Activated CD4-positive, alpha-beta T cell treated with anti-CD3 and anti-CD28 coated beads for 36 hours (primary cell): ENCODE results near the gene PACS1. TPM values are rescaled to one million over a fixed set of nuclear protein-coding genes. Genes with fewer than 3 reads are reported as not detected.

Experiments
- ATAC-seq: fragments of 200-7000 bp; cut with Tn5 transposase; one replicate; pipeline ENCODE4 v1.10.0; 2021; ENCODE audit warnings: mild to moderate bottlenecking, moderate library complexity
- CTCF ChIA-PET: fragments of 350-600 bp; sonication (Branson Sonifier 250); formaldehyde crosslinking; loops from one replicate; lab custom pipeline; 2021; ENCODE audit warnings: antibody characterized with exemption; lab: Charles Lee
- POLR2A ChIA-PET: fragments of 350-600 bp; sonication (Branson Sonifier 250); formaldehyde crosslinking; loops from one replicate; lab custom pipeline; 2021; ENCODE audit warnings: antibody characterized with exemption, inconsistent platforms; lab: Charles Lee
- DNase-seq: peaks from one replicate; pipeline ENCODE4 v3.0.0-alpha.2; 2020
- H3K27ac Mint-ChIP-seq: one replicate; pipeline ENCODE4 v1.8.0; 2021; ENCODE audit warnings: mixed read lengths
- H3K27me3 Mint-ChIP-seq: one replicate; pipeline ENCODE4 v1.8.0; 2021; ENCODE audit warnings: mixed read lengths
- H3K36me3 Mint-ChIP-seq: one replicate; pipeline ENCODE4 v1.8.0; 2021; ENCODE audit warnings: low read depth, mixed read lengths
- H3K4me1 Mint-ChIP-seq: one replicate; pipeline ENCODE4 v1.8.0; 2021; ENCODE audit warnings: mixed read lengths
- H3K4me3 Mint-ChIP-seq: one replicate; pipeline ENCODE4 v1.8.0; 2021; ENCODE audit warnings: mild to moderate bottlenecking, moderate library complexity, mixed read lengths
- H3K9me3 Mint-ChIP-seq: one replicate; pipeline ENCODE4 v1.8.0; 2021; ENCODE audit warnings: low read depth, mixed read lengths
- intact Hi-C, 2 experiments: fragments of 100-400 bp; cut with DNase I in 1 of 2; cut with micrococcal nuclease in 1 of 2; formaldehyde crosslinking; loops; one replicate each; pipeline versions ENCODE4 v1.14.2 to v1.15.1; 2022 to 2024; cut with DNase I, micrococcal nuclease
- total RNA-seq, 2 experiments: library from RNA; stranded (reverse); gene quantifications; one replicate each; pipeline ENCODE4 v1.2.3, GENCODE V29; 2021

PACS1 gene
- total RNA-seq, 2 experiments from 2014 or later = 76.6 to 90.7 TPM

DNA sequence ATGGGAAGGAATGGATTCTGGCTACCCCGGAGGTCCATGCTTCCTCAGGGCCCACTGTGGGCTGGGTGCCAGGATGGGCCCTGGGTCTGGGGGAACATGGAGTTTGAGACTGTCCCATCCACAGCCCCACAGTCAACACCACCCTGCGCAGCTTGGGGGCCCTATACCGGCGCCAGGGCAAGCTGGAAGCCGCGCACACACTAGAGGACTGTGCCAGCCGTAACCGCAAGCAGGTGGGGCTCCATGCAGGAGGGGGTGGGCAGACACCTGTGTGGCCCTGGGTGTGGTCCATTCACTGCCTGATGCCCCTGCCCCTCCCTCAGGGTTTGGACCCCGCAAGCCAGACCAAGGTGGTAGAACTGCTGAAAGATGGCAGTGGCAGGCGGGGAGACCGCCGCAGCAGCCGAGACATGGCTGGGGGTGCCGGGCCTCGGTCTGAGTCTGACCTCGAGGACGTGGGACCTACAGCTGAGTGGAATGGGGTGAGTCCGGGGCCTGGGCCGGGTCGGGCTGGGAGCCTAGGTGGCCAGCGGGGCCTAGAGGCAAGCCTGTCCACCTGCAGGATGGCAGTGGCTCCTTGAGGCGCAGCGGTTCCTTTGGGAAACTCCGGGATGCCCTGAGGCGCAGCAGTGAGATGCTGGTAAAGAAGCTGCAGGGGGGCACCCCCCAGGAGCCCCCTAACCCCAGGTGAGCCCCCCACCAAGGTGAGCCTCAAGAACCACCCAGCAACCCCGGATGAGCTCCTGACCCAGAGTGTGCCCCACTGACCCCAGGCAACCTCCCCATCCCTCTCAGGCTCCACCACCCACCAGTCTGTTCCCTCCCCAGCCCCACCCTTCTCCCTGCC, 195.7 kb downstream of the PACS1 start:
- Mint-ChIP-seq H3K36me3 (peaks cover 33% of the 10 kb centered on the region), H3K27ac (no peak overlapping the region), H3K27me3 (no peaks in the 10 kb centered on the region), H3K4me1 (peaks cover 27% of the 10 kb centered on the region), H3K4me3 (no peak overlapping the region), H3K9me3 (no peaks in the 10 kb centered on the region)
- intact Hi-C loops = loop anchor here (5.0 kb wide), 6 partner anchors 352 to 1488 kb away; partner anchors contain the start of genes CCDC85B (in 1 of the 2), FAM89B (in 1 of the 2), RBM14 (in 1 of the 2) and SF1 (in 1 of the 2)
- CTCF ChIA-PET = interaction anchor here (0.7 kb wide), 2 partner anchors 15 to 402 kb away, joined by 3 read pairs; no protein-coding TSS in a partner anchor
- POLR2A ChIA-PET = no interaction called here
- ATAC-seq = no peak
- DNase-seq = no peak

DNA sequence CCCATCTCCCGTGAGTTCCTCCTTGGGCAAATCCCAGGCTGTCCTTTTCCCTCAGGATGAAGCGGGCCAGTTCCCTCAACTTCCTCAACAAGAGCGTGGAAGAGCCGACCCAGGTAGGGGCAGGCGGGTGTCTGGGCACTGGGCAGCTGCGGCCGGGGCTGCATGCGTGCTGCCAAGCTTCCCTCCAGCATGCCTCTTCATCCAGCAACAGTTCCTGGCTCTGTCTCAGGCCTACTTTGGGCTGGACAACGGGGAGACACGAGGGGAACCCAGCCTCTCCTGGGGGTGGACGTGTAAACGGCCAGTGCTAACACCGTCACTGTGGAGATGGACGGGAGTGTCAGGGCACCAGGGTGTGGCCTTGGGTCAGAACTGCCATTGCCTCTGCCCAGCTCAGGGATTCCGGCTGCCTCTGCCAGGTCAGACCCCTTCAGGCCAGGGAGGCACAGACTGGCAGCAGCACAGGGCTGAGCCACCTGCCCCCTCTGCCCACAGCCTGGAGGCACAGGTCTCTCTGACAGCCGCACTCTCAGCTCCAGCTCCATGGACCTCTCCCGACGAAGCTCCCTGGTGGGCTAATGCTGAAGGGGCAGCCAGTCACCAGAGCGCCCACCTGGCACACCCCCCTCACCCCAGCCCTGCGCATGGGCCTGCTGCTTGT, 196.4 kb downstream of the PACS1 start:
- no peak for ATAC-seq
- intact Hi-C loops = loop anchor here (1.0 to 5.0 kb wide), 10 partner anchors 44 to 1489 kb away; partner anchors contain the start of genes BRMS1 (in 1 of the 2), C11orf68 (in 1 of the 2), CCDC85B (in 1 of the 2) and CFL1 (in 1 of the 2)
- Mint-ChIP-seq H3K27me3 (no peaks in the 10 kb centered on the region), H3K27ac (no peak overlapping the region), H3K4me3 (peak overlapping the region; percentile 100), H3K4me1 (peaks cover 28% of the 10 kb centered on the region), H3K36me3 (peaks cover 35% of the 10 kb centered on the region), H3K9me3 (no peaks in the 10 kb centered on the region)
- POLR2A ChIA-PET = no interaction called here
- CTCF ChIA-PET = no interaction called here
- DNase-seq = no peak

DNA sequence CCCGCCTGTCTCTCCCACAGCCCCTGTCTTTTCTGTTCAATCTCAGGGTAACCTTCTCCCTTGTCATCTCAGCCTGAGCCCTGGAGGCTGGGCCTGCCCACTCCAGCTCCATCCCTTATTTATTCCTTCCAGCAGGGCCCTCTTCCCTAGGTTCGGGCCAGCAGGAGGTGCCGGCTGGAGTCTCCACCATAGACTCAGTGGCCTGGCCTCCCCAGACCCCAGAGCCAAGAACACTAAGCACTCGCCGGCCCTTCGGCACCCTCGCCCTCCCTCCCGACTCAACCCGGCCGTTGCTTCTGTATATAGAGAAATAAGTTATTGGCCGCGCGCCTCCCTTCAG, 196.9 kb downstream of the PACS1 start:
- POLR2A ChIA-PET = interaction anchor here (0.6 to 1.6 kb wide), 4 partner anchors 16 to 769 kb away, joined by 3 to 5 read pairs (median 3); partner anchors contain the start of gene YIF1A
- Mint-ChIP-seq H3K4me3 (peak overlapping the region; percentile 100), H3K27me3 (no peaks in the 10 kb centered on the region), H3K4me1 (peaks cover 28% of the 10 kb centered on the region), H3K27ac (peak overlapping the region; percentile 60), H3K9me3 (no peaks in the 10 kb centered on the region), H3K36me3 (peaks cover 39% of the 10 kb centered on the region)
- intact Hi-C loops = loop anchor here (1.0 to 5.0 kb wide), 10 partner anchors 45 to 1490 kb away; partner anchors contain the start of genes BRMS1 (in 1 of the 2), C11orf68 (in 1 of the 2), CCDC85B (in 1 of the 2) and CFL1 (in 1 of the 2)
- DNase-seq (no peak), ATAC-seq (no peak)
- CTCF ChIA-PET = interaction anchor here (1.6 to 4.2 kb wide), 3 partner anchors 14 to 214 kb away, joined by 4 to 26 read pairs (median 10); partner anchors contain the start of gene SF3B2

DNA sequence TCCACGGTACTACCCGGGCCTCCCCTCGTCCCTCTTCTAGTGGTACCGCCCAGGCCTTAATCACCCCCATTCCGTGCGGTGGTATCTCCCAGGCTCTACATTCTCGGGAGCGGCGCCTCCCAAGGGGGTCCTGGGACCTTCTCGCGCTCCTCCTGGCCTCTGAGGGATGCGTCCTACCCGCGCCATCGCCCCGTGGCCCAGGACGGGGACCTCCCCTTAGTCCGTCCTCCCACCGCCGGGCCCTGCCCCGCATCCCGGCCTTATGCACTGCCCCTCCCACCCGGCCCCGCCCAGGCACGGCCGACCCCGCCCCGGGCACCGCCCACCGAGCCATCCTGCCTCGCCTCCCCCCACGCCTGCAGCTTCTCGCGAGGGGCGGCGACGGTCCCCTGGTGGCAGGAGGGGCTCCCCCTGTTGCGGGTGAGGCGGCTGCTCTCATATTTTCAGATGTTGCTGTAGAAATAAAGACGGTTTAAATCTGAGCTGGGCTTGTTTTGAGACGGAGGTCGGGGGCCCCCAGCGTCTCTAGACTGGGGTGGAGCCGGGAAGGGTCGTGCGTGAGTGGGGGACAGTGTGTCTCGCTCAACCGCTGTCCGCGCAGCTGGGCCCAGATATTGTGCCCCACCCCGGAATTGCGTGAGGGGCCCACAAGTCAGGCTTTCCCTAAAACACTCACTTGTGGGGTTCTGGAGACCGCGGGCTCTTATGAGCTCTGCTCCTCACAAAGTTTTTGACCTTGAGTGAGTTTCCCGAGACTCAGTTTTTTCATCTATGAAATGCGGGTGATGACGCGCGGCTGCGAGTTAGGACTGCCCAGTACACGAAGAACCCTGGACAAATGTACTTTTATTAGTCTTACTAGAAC, 197.5 kb downstream of the PACS1 start:
- no peaks in the 10 kb centered on the region for H3K27me3 Mint-ChIP-seq
- H3K36me3 Mint-ChIP-seq = peaks cover 41% of the 10 kb centered on the region
- ATAC-seq (peak; percentile 61), DNase-seq (peak; percentile 96)
- ChIA-PET POLR2A (interaction anchor here (0.6 to 1.6 kb wide), 4 partner anchors 15 to 770 kb away, joined by 3 to 5 read pairs (median 3); partner anchors contain the start of gene YIF1A), CTCF (interaction anchor here (0.6 to 4.2 kb wide), 8 partner anchors 14 to 383 kb away, joined by 3 to 26 read pairs (median 4); partner anchors contain the start of gene SF3B2)
- H3K27ac Mint-ChIP-seq = peak overlapping the region; percentile 97
- no peaks in the 10 kb centered on the region for H3K9me3 Mint-ChIP-seq
- H3K4me3 Mint-ChIP-seq = peak overlapping the region; percentile 100
- intact Hi-C loops = loop anchor here (1.0 to 5.0 kb wide), 21 partner anchors 11 to 1490 kb away; partner anchors contain the start of genes SF3B2 (in 2 of the 2), YIF1A (in 2 of the 2), BANF1 (in 1 of the 2) and BRMS1 (in 1 of the 2)
- peaks cover 28% of the 10 kb centered on the region for H3K4me1 Mint-ChIP-seq

DNA sequence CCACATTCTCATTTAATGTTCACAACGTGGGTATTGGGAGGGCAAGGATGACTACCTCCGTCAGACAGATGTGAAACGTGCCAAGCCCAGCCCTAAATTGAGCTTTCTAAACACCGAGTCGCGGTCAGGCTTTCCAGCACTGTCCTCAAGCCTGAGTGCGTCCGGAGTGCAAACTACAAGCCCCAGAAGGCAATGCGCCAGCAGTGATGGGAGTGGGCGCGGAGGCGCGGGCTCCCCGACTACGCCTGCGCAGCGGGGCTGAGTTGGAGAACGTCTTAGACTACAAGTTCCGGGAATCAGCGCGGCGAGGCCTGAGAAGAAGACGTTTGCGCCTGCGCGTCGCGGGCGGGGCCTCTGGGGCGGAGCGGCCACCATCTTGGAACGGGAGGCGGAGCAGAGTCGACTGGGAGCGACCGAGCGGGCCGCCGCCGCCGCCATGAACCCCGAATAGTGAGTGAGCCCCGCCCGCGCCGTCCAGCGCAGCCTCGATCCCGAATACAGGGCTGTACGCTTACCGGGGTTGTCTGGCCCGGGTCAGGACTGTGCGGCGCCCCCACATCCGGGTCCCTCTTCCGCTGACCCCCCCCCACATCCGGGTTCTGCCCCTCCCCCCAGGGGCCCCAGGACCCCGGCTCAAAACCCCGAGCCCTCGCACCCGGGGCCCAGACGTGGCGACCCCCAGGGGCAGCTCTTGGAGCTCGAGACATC, 198.3 kb downstream of the PACS1 start, which contains the start of gene RAB1B:
Gene RAB1B, plus strand, starts transcription at position 396 of the 708 bp plus-strand sequence. Its CDS starts 41 bp downstream, at position 437.
- peaks cover 43% of the 10 kb centered on the region for H3K36me3 Mint-ChIP-seq
- intact Hi-C loops = loop anchor here (1.0 to 5.0 kb wide), 18 partner anchors 10 to 1491 kb away; partner anchors contain the start of genes SF3B2 (in 2 of the 2), YIF1A (in 2 of the 2), BANF1 (in 1 of the 2) and CCDC85B (in 1 of the 2)

DNA sequence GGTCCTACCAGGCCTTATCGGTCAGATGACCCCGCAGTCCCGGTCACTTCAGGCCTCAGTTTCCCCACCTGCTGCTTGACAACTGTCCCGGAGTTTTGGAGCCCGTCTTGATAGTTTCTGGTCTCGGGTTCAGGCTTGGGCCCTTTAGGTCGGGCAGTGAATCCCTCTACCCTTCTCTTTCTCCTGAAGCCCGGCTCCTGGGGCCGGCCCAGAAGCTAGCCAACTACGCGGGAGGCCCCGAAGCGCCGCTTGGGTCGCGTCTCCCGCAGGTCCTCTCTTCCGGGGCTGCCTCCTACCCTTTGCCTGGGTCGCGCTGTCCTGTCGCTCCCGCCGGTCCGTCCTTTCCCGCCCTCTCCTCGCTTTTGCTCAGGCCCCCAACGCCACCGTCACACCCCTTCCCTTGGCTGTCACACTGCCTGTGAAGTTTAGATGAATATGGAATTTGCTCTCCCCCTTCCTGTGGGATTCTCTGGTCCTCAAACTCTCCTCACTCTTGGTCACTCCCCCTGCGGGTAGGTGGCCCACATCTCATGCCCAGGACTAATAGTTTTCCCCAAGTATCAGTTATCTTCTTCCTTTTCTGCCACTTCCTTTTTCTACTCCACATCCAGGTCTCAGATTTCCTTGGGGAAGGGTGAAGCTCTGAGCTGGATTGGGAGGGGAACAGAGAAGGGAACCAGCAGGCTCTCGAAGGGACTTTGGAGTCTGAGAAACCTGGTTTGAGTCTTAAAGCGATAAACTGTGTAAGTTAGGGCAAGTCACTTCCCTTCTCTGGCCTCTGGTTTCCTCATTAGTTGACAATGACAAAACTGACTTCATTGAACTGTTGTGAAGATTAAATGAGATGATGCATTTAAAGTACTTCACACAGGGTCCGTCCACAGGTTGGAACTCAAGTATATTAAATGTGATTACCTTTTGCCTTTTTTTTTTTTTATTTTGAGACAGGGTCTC, 199.2 kb downstream of the PACS1 start:
- ATAC-seq (no peak), DNase-seq (peak; percentile 35)
- CTCF ChIA-PET = interaction anchor here (1.7 to 4.2 kb wide), 2 partner anchors 12 to 217 kb away, joined by 4 to 26 read pairs; partner anchors contain the start of gene SF3B2
- H3K27me3 Mint-ChIP-seq = no peaks in the 10 kb centered on the region
- no peaks in the 10 kb centered on the region for H3K9me3 Mint-ChIP-seq
- peak overlapping the region; percentile 97 for H3K27ac Mint-ChIP-seq
- peaks cover 28% of the 10 kb centered on the region for H3K4me1 Mint-ChIP-seq
- H3K36me3 Mint-ChIP-seq = peaks cover 45% of the 10 kb centered on the region
- intact Hi-C loops = loop anchor here (1.0 to 5.0 kb wide), 18 partner anchors 9 to 1492 kb away; partner anchors contain the start of genes SF3B2 (in 2 of the 2), YIF1A (in 2 of the 2), BANF1 (in 1 of the 2) and CCDC85B (in 1 of the 2)
- POLR2A ChIA-PET = interaction anchor here (0.7 kb wide), 1 partner anchor 1221 kb away, joined by 4 read pairs; no protein-coding TSS in a partner anchor
- H3K4me3 Mint-ChIP-seq = peak overlapping the region; percentile 100

More for the DNA sequence above, 198.3 kb downstream of the PACS1 start, which contains the start of gene RAB1B:
- ATAC-seq (peak; percentile 88), DNase-seq (peak; percentile 100)
- Mint-ChIP-seq H3K9me3 (no peaks in the 10 kb centered on the region), H3K4me3 (peak within 1 kb of the TSS; percentile 100), H3K27me3 (no peaks in the 10 kb centered on the region), H3K27ac (peak within 1 kb of the TSS; percentile 97), H3K4me1 (peaks cover 28% of the 10 kb centered on the region)
- ChIA-PET POLR2A (interaction anchor here (0.6 to 1.6 kb wide), 2 partner anchors 21 to 32 kb away, joined by 3 to 5 read pairs; partner anchors contain the start of gene YIF1A), CTCF (interaction anchor here (0.6 to 4.2 kb wide), 6 partner anchors 13 to 384 kb away, joined by 3 to 26 read pairs (median 4); partner anchors contain the start of gene SF3B2)

DNA sequence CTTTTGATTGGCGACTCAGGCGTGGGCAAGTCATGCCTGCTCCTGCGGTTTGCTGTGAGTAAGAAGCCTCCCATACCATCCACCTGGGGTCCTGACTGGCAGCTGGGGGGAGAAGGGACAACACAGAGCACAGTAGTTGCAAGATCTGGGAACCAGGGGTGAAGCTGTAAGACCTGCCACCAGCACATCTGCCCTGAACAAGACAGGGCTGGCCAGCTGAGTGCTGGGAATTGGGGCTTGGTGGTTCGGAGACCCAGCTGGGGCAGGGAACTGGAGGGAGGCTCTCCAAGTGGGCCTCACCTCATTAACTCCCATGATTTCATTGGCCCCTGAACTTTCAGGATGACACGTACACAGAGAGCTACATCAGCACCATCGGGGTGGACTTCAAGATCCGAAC, 201.7 kb downstream of the PACS1 start:
- H3K4me3 Mint-ChIP-seq = no peak overlapping the region
- no peak for ATAC-seq
- H3K27ac Mint-ChIP-seq = peak overlapping the region; percentile 25
- H3K27me3 Mint-ChIP-seq = no peaks in the 10 kb centered on the region
- peaks cover 41% of the 10 kb centered on the region for H3K36me3 Mint-ChIP-seq
- no peak for DNase-seq
- no peaks in the 10 kb centered on the region for H3K9me3 Mint-ChIP-seq
- ChIA-PET POLR2A (interaction anchor here (0.6 to 0.7 kb wide), 2 partner anchors 66 to 92 kb away, joined by 3 to 4 read pairs; no protein-coding TSS in a partner anchor), CTCF (interaction anchor here (1.3 to 1.6 kb wide), 2 partner anchors 9 to 40 kb away, joined by 4 to 9 read pairs; no protein-coding TSS in a partner anchor)
- intact Hi-C loops = no loop called here
- H3K4me1 Mint-ChIP-seq = peaks cover 27% of the 10 kb centered on the region

DNA sequence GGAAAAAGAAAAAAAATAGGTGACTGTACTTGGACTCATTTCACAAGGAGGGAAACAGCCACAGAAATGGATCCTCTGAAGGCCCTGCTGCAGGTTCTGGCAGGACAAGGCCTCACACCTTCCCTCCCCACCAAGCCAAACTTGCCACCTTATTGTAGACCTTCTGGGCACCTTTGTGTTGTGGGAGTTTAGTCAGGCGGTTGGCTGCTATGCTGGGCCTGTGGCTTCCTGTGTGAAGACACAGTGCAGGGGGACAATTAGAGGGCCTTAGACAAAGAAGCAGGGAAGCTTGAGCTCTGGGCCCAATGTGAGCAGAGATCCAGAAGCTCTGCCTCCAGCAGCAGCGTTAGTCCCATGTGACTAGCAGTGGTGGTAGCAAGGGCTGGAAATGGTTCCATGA, 202.5 kb downstream of the PACS1 start:
- ATAC-seq = no peak
- H3K4me1 Mint-ChIP-seq = peaks cover 22% of the 10 kb centered on the region
- H3K4me3 Mint-ChIP-seq = no peak overlapping the region
- H3K27me3 Mint-ChIP-seq = no peaks in the 10 kb centered on the region
- H3K27ac Mint-ChIP-seq = no peak overlapping the region
- peaks cover 38% of the 10 kb centered on the region for H3K36me3 Mint-ChIP-seq
- no peak for DNase-seq
- H3K9me3 Mint-ChIP-seq = no peaks in the 10 kb centered on the region
- ChIA-PET POLR2A (interaction anchor here (1.2 kb wide), 1 partner anchor 10 kb away, joined by 3 read pairs; no protein-coding TSS in a partner anchor), CTCF (interaction anchor here (0.7 to 1.6 kb wide), 3 partner anchors 9 to 1178 kb away, joined by 3 to 9 read pairs (median 3); no protein-coding TSS in a partner anchor)
- intact Hi-C loops = no loop called here
